C4-2B (cell line): ENCODE data around the gene AGMAT.

Experiments
- ZFX ChIP-seq: fragments of 450-650 bp; IDR thresholded peaks from 2 replicates; pipeline ENCODE4 v1.6.1; 2017
- TF ChIP-seq, protein P1 (sequence below): fragments of 450-650 bp; conservative IDR thresholded peaks from 2 replicates; pipeline ENCODE4 v1.5.1; 2017; ENCODE audit warnings: mild to moderate bottlenecking

- TF ChIP-seq, protein P1, sequence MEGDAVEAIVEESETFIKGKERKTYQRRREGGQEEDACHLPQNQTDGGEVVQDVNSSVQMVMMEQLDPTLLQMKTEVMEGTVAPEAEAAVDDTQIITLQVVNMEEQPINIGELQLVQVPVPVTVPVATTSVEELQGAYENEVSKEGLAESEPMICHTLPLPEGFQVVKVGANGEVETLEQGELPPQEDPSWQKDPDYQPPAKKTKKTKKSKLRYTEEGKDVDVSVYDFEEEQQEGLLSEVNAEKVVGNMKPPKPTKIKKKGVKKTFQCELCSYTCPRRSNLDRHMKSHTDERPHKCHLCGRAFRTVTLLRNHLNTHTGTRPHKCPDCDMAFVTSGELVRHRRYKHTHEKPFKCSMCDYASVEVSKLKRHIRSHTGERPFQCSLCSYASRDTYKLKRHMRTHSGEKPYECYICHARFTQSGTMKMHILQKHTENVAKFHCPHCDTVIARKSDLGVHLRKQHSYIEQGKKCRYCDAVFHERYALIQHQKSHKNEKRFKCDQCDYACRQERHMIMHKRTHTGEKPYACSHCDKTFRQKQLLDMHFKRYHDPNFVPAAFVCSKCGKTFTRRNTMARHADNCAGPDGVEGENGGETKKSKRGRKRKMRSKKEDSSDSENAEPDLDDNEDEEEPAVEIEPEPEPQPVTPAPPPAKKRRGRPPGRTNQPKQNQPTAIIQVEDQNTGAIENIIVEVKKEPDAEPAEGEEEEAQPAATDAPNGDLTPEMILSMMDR, result no peak
- TF ChIP-seq ZFX, result no peak
Observed at GRCh38 chr1:15550573-15550972, 34.3 kb downstream of the AGMAT start.
